ENCODE measurements around the gene TFAP2B.
A peak's percentile ranks its signal among the peaks of the same experiment; 100 is the strongest.

TFAP2B gene

DNA sequence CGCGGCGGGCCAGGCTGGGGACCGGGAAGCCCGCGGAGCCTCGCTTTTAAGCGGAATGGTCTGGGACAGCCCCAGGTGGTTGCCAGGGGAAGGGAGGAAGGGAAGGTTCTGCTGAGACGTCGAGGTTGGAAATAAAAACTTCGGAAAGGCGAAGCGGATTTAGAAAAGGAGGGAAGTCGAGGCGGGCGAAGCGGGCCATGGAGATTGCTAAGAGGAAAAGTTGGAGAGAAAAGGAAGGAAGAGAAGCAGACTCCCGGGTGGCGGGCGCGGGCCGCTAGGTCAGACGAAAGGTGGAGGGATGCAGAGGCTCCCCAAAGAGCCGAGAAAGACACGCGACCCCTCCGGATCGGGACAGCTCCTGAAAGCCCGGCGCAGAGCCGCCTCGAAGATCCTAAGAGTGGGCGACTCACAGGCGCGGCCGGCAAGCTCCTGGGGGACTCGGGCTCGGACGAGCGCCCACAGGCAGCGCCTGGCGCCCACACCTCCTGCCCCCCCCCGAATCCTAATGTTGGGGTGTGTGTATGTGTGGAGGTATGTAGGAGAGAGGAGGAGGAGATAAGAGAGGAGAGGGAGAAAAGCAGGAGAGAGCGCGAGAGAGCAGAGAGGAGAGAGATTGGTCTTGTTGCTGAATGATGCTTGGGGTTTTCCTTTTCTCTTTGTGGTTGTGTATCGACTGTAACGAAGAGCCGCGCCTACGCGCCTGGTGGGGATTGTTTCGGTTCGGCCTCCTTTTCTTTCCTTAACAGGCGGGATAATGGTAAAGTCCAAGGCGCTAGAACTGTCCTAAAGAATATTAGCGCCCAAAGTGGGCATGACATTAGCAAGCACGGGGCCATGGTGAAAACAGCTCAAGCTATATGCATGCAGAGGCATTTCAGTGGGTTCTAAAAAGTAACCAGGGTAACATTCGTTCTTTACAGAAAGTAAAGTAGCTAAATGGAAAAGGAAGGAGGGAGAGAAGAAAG is 1.5 kb downstream of the TFAP2B start:
- H3K9me3 Mint-ChIP-seq: no peaks in the 10 kb centered on the region
- peak overlapping the region; percentile 54 to 56 for H3K4me3 Mint-ChIP-seq
- peaks cover 83% of the 10 kb centered on the region for H3K27me3 Mint-ChIP-seq
- DNase-seq: no peak
- peaks cover 20% of the 10 kb centered on the region for H3K4me1 Mint-ChIP-seq
- no peak overlapping the region for H3K27ac Mint-ChIP-seq
- ATAC-seq: no peak

DNA sequence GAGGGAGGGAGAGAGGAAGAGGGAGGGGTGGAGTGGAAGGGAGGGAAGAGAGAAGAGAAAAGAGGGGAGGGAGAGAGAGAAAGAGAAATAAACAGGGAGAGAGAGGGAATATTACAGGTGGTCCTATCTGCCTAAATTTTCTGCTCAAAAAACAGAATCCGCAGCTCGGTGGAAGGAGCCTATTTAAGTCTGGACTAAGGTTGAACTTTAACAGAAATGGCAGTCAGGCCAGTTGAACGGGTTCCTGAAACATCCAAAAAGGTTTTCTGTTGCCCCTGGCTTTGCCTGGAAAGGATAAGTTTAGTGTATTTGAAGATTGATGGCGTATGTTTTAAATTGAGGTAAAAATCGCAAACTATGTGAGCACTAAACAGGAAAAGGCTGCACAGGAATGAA is 2.2 kb downstream of the TFAP2B start:
- ATAC-seq: no peak
- no peak for DNase-seq
- H3K4me3 Mint-ChIP-seq: no peak overlapping the region
- H3K4me1 Mint-ChIP-seq: peaks cover 20% of the 10 kb centered on the region
- no peaks in the 10 kb centered on the region for H3K9me3 Mint-ChIP-seq
- H3K27me3 Mint-ChIP-seq: peaks cover 89% of the 10 kb centered on the region
- H3K27ac Mint-ChIP-seq: no peak overlapping the region

DNA sequence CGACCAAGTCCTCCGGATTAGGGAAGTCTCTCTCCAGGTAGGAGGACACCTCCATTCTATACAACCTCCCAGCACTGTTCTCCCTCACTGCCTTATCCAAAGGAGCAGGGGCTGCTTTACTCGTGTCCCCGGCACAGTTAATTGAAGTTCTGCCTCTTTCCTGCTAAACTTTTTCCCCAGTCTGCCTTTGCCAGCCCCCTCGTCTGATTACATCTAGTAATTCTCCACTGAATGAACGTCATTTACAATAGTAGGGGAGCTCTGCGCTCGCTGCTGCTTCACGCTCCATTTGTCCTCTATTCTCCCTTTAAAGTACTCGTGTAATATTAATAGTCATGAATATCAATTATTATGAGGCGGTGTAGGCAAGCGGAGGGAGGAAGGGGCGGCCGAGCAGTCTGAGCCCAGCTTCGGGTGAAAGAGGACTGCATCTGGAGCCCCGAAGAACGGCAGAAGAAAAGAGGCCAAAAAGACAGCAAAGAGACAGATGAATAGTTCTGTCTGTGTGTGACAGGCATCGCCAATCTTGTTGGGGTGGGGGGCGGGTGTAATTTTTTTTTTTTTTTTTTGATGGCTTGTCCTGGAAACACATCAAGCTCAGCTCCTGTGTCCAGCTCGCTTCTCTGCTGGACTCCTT is 2.9 kb downstream of the TFAP2B start:
- peaks cover 3% of the 10 kb centered on the region in 2 donors for H3K9me3 Mint-ChIP-seq
- H3K4me3 Mint-ChIP-seq: no peak overlapping the region
- H3K27ac Mint-ChIP-seq: no peak overlapping the region
- H3K27me3 Mint-ChIP-seq: peaks cover 96% of the 10 kb centered on the region
- peaks cover 20% of the 10 kb centered on the region for H3K4me1 Mint-ChIP-seq
- no peak for ATAC-seq
- DNase-seq: no peak

DNA sequence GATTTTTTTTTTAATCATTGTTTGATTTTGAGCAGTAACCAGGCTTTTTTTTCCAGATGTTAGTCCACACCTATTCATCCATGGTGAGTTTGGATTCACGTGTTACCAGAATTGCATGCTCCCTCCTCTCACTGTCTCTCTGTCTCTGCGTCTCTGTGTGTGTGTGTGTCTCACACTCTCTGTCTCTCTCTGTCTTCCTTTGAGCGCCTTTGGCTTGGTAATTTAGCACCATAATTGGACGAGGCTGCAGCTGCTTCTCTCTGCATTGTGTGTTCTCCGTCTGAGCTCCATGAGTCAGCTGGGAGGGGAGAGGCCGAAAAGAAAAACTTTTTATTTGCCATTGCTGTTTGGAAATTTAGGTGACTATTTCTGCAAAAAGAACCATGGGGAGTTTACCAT is 3.4 kb downstream of the TFAP2B start:
- Mint-ChIP-seq H3K4me3 (no peak overlapping the region), H3K27me3 (peaks cover 96% of the 10 kb centered on the region), H3K27ac (no peak overlapping the region), H3K4me1 (peaks cover 16% of the 10 kb centered on the region), H3K9me3 (peaks cover 3 to 8% of the 10 kb centered on the region in 2 donors)
- DNase-seq: no peak
- ATAC-seq: no peak

DNA sequence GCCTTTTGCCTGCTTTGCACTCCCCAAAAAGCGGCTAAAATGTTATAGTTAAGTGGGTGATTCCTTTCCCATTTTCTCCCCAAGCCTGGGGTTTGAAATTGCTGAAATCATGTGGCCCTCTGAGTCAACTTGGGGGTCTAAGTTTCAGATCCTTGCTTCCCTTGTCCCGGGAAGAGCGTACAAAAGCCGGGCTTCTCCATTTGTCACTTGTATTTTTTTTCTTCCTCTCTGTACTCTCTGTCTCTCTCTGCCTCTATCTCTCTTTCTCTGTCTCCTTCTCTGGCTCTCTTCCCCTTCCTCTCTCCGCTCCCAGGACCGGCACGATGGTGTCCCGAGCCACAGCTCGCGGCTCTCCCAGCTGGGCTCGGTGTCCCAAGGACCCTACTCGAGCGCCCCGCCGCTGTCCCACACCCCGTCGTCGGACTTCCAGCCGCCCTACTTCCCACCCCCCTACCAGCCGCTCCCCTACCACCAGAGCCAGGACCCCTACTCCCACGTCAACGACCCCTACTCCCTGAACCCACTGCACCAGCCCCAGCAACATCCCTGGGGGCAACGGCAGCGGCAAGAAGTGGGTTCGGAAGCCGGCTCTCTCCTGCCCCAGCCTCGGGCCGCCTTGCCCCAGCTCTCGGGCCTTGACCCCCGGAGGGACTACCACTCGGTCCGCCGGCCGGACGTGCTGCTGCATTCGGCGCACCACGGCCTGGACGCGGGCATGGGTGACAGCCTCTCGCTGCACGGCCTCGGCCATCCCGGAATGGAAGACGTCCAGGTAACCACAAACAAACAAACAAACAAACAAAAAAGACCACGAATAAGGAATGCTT is 4.6 kb downstream of the TFAP2B start:
- no peak overlapping the region for H3K27ac Mint-ChIP-seq
- peaks cover 3 to 8% of the 10 kb centered on the region in 2 donors for H3K9me3 Mint-ChIP-seq
- H3K4me3 Mint-ChIP-seq: no peak overlapping the region
- ATAC-seq: no peak
- no peak for DNase-seq
- peaks cover 91% of the 10 kb centered on the region for H3K27me3 Mint-ChIP-seq
- H3K4me1 Mint-ChIP-seq: peaks cover 15% of the 10 kb centered on the region

DNA sequence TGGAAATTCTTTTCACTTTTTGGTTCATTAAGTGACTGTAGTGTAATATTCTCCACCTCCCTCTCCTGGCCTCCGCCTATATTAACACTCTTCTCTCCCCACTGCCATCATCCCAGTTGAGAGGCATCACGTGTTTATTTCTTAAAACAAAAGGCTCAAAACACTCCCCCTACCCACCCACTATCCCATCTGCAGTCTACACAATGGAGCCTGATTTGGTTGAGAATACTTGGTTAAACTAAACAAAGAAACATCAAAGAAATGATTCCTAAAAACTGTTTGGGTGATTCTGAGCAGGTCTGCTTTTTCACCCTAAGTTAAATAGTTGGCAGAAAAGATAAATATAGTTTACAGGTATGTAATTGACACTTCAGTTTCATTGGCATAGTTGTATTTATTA is 5.9 kb downstream of the TFAP2B start:
- Mint-ChIP-seq H3K27ac (no peak overlapping the region), H3K9me3 (peaks cover 3 to 8% of the 10 kb centered on the region in 2 donors), H3K27me3 (peaks cover 91% of the 10 kb centered on the region), H3K4me1 (peaks cover 12% of the 10 kb centered on the region), H3K4me3 (no peak overlapping the region)
- ATAC-seq: no peak
- DNase-seq: no peak

DNA sequence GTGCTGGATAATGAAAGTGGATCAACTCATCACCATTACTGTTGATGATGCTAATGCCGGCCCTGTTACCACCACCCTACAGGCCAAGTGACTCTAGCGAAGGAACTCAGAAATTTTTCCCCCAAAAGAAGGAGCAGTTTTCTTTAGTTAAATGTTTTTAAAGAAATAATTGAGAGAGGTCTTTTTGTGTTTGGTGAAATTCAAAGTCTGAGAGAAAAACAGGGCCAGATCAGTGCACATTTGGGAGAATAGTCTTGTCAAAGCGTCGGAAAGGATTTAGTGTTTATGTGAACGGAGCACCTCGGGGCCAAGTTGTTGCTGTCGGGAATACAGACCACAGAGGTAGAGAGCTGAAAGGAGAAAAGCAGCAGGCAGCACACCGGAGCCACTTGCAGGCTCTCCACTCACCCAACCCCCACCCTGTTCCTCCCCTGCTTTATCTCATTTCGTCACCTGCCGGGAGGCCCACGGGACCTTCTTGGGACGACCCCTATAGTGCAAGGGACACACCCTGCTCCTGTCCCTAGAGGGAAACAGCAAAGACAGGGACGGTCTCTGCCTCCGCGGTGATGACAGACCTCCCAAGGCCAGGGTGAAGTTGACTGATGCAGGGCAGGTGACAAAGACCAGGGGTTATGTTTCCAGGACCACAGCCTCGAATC is 6.8 kb downstream of the TFAP2B start:
- H3K9me3 Mint-ChIP-seq: peaks cover 3 to 8% of the 10 kb centered on the region in 2 donors
- peaks cover 2% of the 10 kb centered on the region for H3K4me1 Mint-ChIP-seq
- no peak overlapping the region for H3K4me3 Mint-ChIP-seq
- DNase-seq (no peak), ATAC-seq (no peak)
- no peak overlapping the region for H3K27ac Mint-ChIP-seq
- peaks cover 88% of the 10 kb centered on the region for H3K27me3 Mint-ChIP-seq

DNA sequence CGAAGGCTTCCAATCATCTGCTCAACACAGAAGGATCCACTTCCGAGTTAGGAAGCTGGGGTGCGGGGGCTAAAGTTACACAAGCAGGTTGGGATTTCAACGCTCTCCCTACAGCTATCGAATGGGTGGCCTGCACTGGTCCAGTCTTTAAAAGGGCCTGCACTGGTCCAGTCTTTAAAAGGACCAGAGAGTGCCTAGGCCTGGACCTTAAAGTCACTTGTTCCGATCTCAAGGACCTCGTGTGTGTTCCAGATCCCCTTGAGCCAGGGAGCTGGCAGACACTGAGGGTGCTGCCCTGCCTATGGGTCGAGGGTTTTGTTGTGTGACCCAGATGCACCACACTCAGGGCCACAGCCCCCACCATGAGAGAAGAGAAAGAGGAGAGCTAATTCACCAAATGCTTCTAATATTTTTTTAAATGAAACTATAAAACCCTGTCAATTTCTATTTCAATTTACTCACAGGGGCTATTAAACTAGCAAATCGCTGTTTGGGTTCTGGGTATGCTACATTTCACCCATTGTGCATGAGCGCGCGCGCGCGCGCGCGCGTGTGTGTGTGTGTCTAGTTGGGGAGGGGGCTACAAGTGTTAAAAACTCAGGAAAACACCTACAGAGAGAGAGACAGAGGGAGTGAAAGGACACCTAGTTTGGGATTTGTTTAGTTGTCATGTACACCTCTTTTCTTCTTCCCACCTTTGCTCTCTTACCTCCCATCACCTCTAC is 7.5 kb downstream of the TFAP2B start:
- Mint-ChIP-seq H3K9me3 (peaks cover 3 to 8% of the 10 kb centered on the region in 2 donors), H3K27me3 (peaks cover 85% of the 10 kb centered on the region), H3K27ac (peak overlapping the region in 1 of 2 donors; percentile 13), H3K4me3 (no peak overlapping the region), H3K4me1 (no peaks in the 10 kb centered on the region)
- no peak for ATAC-seq
- no peak for DNase-seq

DNA sequence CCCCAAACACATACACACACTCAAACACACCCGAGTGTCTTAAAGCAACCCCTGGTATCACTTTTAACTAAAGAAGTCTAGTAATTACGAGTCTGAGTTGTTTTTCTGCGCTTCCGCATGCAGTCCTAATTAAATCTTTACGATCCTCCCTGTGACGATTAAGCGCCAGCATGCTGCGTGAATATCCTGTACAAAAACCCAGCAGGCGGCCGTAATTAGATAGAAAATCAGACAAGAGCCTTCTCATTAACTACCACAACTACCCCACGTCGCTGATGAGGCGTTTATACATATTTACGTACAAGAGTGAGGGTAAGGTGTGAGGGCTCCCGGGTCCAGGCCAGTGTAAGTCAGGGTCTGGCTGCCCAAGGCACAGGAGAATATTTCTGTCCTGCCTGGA is 8.1 kb downstream of the TFAP2B start:
- H3K27me3 Mint-ChIP-seq: peaks cover 85% of the 10 kb centered on the region
- H3K27ac Mint-ChIP-seq: no peak overlapping the region
- H3K9me3 Mint-ChIP-seq: peaks cover 3 to 8% of the 10 kb centered on the region in 2 donors
- no peak for ATAC-seq
- H3K4me3 Mint-ChIP-seq: no peak overlapping the region
- no peaks in the 10 kb centered on the region for H3K4me1 Mint-ChIP-seq
- DNase-seq: no peak

DNA sequence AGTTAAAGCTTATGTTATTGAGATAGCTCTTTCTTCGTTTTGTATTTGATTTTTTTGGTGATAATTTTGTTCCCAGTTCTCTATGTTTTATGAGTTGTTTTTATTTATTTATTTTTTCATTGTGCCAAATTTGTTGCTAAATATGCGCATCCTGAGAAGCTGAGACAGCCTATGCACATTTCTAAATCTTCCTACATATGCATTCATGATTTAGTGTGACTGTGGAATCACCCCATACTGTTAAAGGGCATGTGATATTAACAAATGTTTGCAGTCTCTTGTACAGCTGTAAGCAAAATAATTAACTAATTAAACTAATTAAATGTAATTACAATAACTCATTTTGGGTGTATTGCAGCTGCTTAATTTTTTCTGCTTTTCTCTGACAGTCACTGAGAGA is 10.4 kb downstream of the TFAP2B start:
- ATAC-seq: no peak
- no peaks in the 10 kb centered on the region for H3K4me1 Mint-ChIP-seq
- no peak for DNase-seq
- peaks cover 84% of the 10 kb centered on the region for H3K27me3 Mint-ChIP-seq
- H3K27ac Mint-ChIP-seq: no peak overlapping the region
- peaks cover 3 to 8% of the 10 kb centered on the region in 2 donors for H3K9me3 Mint-ChIP-seq
- H3K4me3 Mint-ChIP-seq: no peak overlapping the region

DNA sequence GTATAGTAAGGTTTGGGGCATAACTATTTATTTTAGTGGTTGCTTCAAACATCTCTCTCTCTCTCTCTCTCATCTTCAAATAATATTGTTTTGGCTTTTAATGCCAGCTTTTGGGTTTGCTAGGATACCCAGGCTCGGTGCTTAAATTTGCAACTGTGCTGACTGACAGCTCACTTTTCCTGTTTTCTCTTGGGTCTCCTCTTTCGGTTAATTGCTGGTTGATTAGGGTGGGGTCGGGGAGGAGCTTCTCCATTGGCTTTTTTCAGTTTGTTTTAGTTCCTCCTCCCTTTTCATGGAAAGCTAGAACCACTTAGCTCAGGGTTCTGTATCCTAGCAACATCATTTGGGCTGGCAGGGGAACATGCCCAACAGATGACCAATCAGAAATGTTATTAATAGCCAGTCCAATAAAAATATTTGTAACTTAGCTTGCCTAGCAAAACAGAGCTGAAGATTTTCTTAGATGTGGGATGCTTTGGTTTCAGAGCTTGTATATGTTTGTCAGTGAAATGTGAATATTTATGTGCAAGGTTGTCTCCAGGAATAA is 11.3 kb downstream of the TFAP2B start:
- H3K4me1 Mint-ChIP-seq: no peaks in the 10 kb centered on the region
- peaks cover 82% of the 10 kb centered on the region for H3K27me3 Mint-ChIP-seq
- no peak overlapping the region for H3K27ac Mint-ChIP-seq
- DNase-seq: no peak
- ATAC-seq: no peak
- no peak overlapping the region for H3K4me3 Mint-ChIP-seq
- H3K9me3 Mint-ChIP-seq: peaks cover 3 to 8% of the 10 kb centered on the region in 2 donors

DNA sequence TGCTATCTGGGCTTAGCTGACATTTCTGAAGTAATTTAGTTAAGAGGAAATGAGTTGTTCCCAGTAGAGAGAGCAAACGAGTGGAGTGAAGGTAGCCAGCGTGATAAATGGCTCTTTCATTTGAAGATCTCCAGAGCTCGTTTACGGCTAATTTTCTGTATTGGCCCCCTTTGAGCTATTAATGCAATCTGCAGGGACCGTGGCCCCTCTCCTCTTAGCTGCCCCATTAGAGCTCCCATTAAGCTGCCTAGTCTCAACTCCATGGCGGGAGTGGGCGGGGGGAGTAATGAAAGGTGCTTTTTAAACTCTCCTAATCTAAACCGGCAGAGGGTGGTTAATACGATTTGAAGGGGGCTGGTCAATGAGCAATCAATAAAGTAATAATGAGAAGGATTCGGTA is 12.5 kb downstream of the TFAP2B start:
- Mint-ChIP-seq H3K4me3 (no peak overlapping the region), H3K27me3 (peaks cover 82% of the 10 kb centered on the region), H3K27ac (no peak overlapping the region), H3K4me1 (peaks cover 4% of the 10 kb centered on the region), H3K9me3 (peaks cover under 1 to 12% of the 10 kb centered on the region in 2 donors)
- ATAC-seq (no peak), DNase-seq (no peak)

DNA sequence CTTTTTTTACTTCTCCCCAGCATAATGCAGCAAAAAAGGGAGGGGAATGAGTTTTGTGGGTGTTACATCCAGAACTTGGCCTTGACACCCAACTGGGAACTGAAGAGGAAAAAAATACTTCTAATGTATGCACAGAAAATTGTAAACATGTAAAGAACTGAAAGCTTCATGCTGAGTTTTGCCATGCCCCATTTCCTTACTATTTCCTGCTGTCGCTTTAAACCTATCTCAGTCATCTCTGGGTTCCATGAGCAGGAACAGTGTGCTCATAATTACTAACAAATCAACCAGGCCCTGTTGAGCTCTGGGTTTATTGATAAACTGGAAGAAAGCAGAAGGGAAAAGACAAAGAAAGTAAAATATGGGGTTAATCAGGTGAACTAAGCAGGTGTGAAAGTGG is 14.2 kb downstream of the TFAP2B start:
- no peak for DNase-seq
- no peak overlapping the region for H3K27ac Mint-ChIP-seq
- no peak for ATAC-seq
- peaks cover 0 to 9% of the 10 kb centered on the region in 2 donors for H3K9me3 Mint-ChIP-seq
- H3K4me3 Mint-ChIP-seq: no peak overlapping the region
- peaks cover 9% of the 10 kb centered on the region for H3K4me1 Mint-ChIP-seq
- H3K27me3 Mint-ChIP-seq: peaks cover 84% of the 10 kb centered on the region

DNA sequence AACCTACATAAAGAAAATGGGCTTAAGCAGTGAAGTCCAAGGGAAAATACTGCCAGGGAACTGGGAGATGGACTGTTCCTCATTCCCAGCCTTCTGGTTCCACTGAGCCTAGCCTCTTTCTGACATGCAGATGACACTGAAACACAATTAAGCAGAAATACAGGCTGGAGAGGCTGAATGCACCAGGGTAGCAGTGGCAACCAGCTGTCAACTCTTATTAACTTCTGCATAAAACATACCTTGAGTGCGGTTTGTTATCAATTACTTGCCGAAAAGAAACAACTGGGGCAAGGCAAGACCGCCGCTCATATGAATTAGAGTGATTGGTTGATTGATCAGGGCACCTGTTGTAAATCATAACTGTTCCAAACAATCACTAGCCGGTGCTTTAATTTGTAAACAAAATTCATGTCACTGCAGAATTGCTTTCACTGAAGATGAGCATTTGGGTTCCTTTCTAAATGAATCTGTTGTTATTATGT is 16.3 kb downstream of the TFAP2B start:
- no peak for ATAC-seq
- H3K27me3 Mint-ChIP-seq: peaks cover 90% of the 10 kb centered on the region
- no peak overlapping the region for H3K4me3 Mint-ChIP-seq
- H3K4me1 Mint-ChIP-seq: peaks cover 9% of the 10 kb centered on the region
- DNase-seq: no peak
- H3K9me3 Mint-ChIP-seq: peaks cover 0 to 9% of the 10 kb centered on the region in 2 donors
- H3K27ac Mint-ChIP-seq: no peak overlapping the region
